Measurements from ENCODE around the gene CDC42BPA. TPM values are rescaled to one million over a fixed set of nuclear protein-coding genes. Genes with fewer than 3 reads are reported as not detected.

Gene CDC42BPA
- polyA plus RNA-seq, 1 donor from 2014 or later, result 22.9 TPM

GRCh38 chr1:227261501-227261900, 56.8 kb downstream of the CDC42BPA start:
- Histone ChIP-seq H3K4me2 (ENCODE audit: low read length) (no peak overlapping the region), H3K79me2 (replicated peaks; ENCODE audit: insufficient read depth, low read length) (peaks cover 23% of the 10 kb centered on the region)
- TF ChIP-seq EP300 (conservative IDR thresholded peaks at IDR 0.05; ENCODE audit: poor library complexity, severe bottlenecking) (no peak), RAD21 (conservative IDR thresholded peaks at IDR 0.05) (no peak), REST (IDR thresholded peaks at IDR 0.05; ENCODE audit: borderline replicate concordance) (no peak), SMC3 (conservative IDR thresholded peaks at IDR 0.05; ENCODE audit: poor library complexity) (no peak), MXI1 (conservative IDR thresholded peaks at IDR 0.05; ENCODE audit: poor library complexity, severe bottlenecking) (no peak), POLR2AphosphoS5 (IDR thresholded peaks at IDR 0.05) (no peak), TAF1 (IDR thresholded peaks at IDR 0.05; ENCODE audit: low read depth) (no peak), EZH2 (IDR thresholded peaks at IDR 0.05; ENCODE audit: borderline replicate concordance, insufficient read depth, low read length, poor library complexity, severe bottlenecking) (no peak)
- TF ChIP-seq, protein P1, sequence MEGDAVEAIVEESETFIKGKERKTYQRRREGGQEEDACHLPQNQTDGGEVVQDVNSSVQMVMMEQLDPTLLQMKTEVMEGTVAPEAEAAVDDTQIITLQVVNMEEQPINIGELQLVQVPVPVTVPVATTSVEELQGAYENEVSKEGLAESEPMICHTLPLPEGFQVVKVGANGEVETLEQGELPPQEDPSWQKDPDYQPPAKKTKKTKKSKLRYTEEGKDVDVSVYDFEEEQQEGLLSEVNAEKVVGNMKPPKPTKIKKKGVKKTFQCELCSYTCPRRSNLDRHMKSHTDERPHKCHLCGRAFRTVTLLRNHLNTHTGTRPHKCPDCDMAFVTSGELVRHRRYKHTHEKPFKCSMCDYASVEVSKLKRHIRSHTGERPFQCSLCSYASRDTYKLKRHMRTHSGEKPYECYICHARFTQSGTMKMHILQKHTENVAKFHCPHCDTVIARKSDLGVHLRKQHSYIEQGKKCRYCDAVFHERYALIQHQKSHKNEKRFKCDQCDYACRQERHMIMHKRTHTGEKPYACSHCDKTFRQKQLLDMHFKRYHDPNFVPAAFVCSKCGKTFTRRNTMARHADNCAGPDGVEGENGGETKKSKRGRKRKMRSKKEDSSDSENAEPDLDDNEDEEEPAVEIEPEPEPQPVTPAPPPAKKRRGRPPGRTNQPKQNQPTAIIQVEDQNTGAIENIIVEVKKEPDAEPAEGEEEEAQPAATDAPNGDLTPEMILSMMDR (IDR thresholded peaks at IDR 0.05; ENCODE audit: poor library complexity, severe bottlenecking), result no peak

DNA sequence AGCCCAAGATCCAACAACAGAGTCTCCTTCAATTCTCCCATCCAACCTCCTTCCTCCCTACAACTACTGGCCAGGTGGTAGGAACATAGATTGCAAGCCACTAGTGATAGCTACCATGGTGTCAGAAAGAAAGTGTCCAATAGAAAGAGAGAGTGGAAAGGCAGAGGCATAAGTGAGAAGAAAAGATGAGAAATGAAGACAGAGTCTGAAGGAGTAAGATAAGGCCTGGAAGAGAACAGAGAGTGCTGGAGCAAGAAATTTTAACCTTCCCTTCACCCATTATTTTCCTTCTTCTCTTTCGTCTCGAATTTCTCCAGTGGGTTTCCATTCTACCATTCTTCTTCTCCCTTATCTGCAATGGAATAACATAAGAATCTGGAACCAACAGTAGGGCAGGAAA, 57.9 kb downstream of the CDC42BPA start:
- H3K79me2 ChIP-seq (replicated peaks; ENCODE audit: insufficient read depth, low read length), result peaks cover 25% of the 10 kb centered on the region
- no peak overlapping the region for H3K9ac ChIP-seq (ENCODE audit: low read length)
- TF ChIP-seq MXI1 (conservative IDR thresholded peaks at IDR 0.05; ENCODE audit: poor library complexity, severe bottlenecking) (no peak), RAD21 (conservative IDR thresholded peaks at IDR 0.05) (no peak), TAF1 (IDR thresholded peaks at IDR 0.05; ENCODE audit: low read depth) (no peak), SMC3 (conservative IDR thresholded peaks at IDR 0.05; ENCODE audit: poor library complexity) (no peak), EP300 (conservative IDR thresholded peaks at IDR 0.05; ENCODE audit: poor library complexity, severe bottlenecking) (no peak), EZH2 (IDR thresholded peaks at IDR 0.05; ENCODE audit: borderline replicate concordance, insufficient read depth, low read length, poor library complexity, severe bottlenecking) (no peak), REST (IDR thresholded peaks at IDR 0.05; ENCODE audit: borderline replicate concordance) (no peak), POLR2AphosphoS5 (IDR thresholded peaks at IDR 0.05) (no peak)
- TF ChIP-seq, protein P1 (IDR thresholded peaks at IDR 0.05; ENCODE audit: poor library complexity, severe bottlenecking), result no peak
- H3K27ac ChIP-seq (ENCODE audit: low read length), result no peak overlapping the region
- no peaks in the 10 kb centered on the region for H3K9me2 ChIP-seq (ENCODE audit: insufficient read depth, low read length)
- no peaks in the 10 kb centered on the region for H3K27me3 ChIP-seq (ENCODE audit: insufficient read depth, low read depth, low read length)
- H3F3A ChIP-seq (ENCODE audit: insufficient read depth, low read length, poor library complexity, severe bottlenecking), result no peaks in the 10 kb centered on the region
- H4K20me1 ChIP-seq (ENCODE audit: insufficient read depth), result no peaks in the 10 kb centered on the region
- no peak overlapping the region for H2AFZ ChIP-seq (ENCODE audit: low read depth, low read length)
- no peaks in the 10 kb centered on the region for H3K9me3 ChIP-seq (ENCODE audit: low read length)
- no peaks in the 10 kb centered on the region for H3K36me3 ChIP-seq (ENCODE audit: insufficient read depth, low read length)
- H3K4me3 ChIP-seq (ENCODE audit: low read length), result no peak overlapping the region
- no peak overlapping the region for H3K4me2 ChIP-seq (ENCODE audit: low read length)

More at GRCh38 chr1:227261501-227261900, 56.8 kb downstream of the CDC42BPA start:
- Histone ChIP-seq H3K9me3 (ENCODE audit: low read length) (no peaks in the 10 kb centered on the region), H3K36me3 (ENCODE audit: insufficient read depth, low read length) (no peaks in the 10 kb centered on the region), H2AFZ (ENCODE audit: low read depth, low read length) (no peak overlapping the region), H3K9me2 (ENCODE audit: insufficient read depth, low read length) (no peaks in the 10 kb centered on the region), H3K27me3 (ENCODE audit: insufficient read depth, low read depth, low read length) (no peaks in the 10 kb centered on the region), H3K4me3 (ENCODE audit: low read length) (no peak overlapping the region), H4K20me1 (ENCODE audit: insufficient read depth) (no peaks in the 10 kb centered on the region), H3F3A (ENCODE audit: insufficient read depth, low read length, poor library complexity, severe bottlenecking) (no peaks in the 10 kb centered on the region), H3K27ac (ENCODE audit: low read length) (no peak overlapping the region), H3K9ac (ENCODE audit: low read length) (no peak overlapping the region)
